ENCODE measurements around the gene CDC73.
A peak's percentile ranks its signal among the peaks of the same experiment; 100 is the strongest.
"Not testable (repeated sequence)": the region's sequence is repeated elsewhere in the genome, so short reads cannot be mapped to it uniquely, and the experiment has no call there.

Gene CDC73

GRCh38 chr1:193179094-193179493, 57.3 kb downstream of the CDC73 start:
- WGBS, 2 experiments (ENCODE audit: insufficient coverage in 2 of 2): 80 to 100% methylated on average over 1 of the region's 4 CpGs
- Histone ChIP-seq H3K4me3 (ENCODE audit: extremely low read depth, insufficient read depth, low read length, poor library complexity, severe bottlenecking) (no peak overlapping the region), H3K36me3 (ENCODE audit: control insufficient read depth, insufficient read depth, low read length) (no peaks in the 10 kb centered on the region), H3K4me1 (ENCODE audit: control insufficient read depth, insufficient read depth, low read length, poor library complexity, severe bottlenecking) (no peaks in the 10 kb centered on the region), H3K27ac (ENCODE audit: low read depth, low read length, severe bottlenecking) (no peak overlapping the region), H3K9me3 (ENCODE audit: control insufficient read depth, low read length) (no peaks in the 10 kb centered on the region)

- Histone ChIP-seq H3K4me3 (ENCODE audit: extremely low read depth, insufficient read depth, low read length, poor library complexity, severe bottlenecking) (no peak overlapping the region), H3K4me1 (ENCODE audit: control insufficient read depth, insufficient read depth, low read length, poor library complexity, severe bottlenecking) (peaks cover 10% of the 10 kb centered on the region), H3K27ac (ENCODE audit: low read depth, low read length, severe bottlenecking) (no peak overlapping the region), H3K9me3 (ENCODE audit: control insufficient read depth, low read length) (no peaks in the 10 kb centered on the region), H3K36me3 (ENCODE audit: control insufficient read depth, insufficient read depth, low read length) (no peaks in the 10 kb centered on the region)
- WGBS, 2 experiments (ENCODE audit: insufficient coverage in 2 of 2): no CpG with 5 or more reads among the region's 1 CpG
Measured at GRCh38 chr1:193181536-193181935, 59.7 kb downstream of the CDC73 start.

- peaks cover 10% of the 10 kb centered on the region for H3K4me1 ChIP-seq (ENCODE audit: control insufficient read depth, insufficient read depth, low read length, poor library complexity, severe bottlenecking)
- no peak overlapping the region for H3K27ac ChIP-seq (ENCODE audit: low read depth, low read length, severe bottlenecking)
- no peaks in the 10 kb centered on the region for H3K9me3 ChIP-seq (ENCODE audit: control insufficient read depth, low read length)
- WGBS, 2 experiments (ENCODE audit: insufficient coverage in 2 of 2): 67 to 81% methylated on average over 1 to 2 of the region's 2 CpGs
- H3K36me3 ChIP-seq (ENCODE audit: control insufficient read depth, insufficient read depth, low read length): no peaks in the 10 kb centered on the region
- no peak overlapping the region for H3K4me3 ChIP-seq (ENCODE audit: extremely low read depth, insufficient read depth, low read length, poor library complexity, severe bottlenecking)
Measured at GRCh38 chr1:193181985-193182384, 60.2 kb downstream of the CDC73 start.

- H3K27ac ChIP-seq (ENCODE audit: low read depth, low read length, severe bottlenecking): no peak overlapping the region
- H3K4me1 ChIP-seq (ENCODE audit: control insufficient read depth, insufficient read depth, low read length, poor library complexity, severe bottlenecking): peaks cover 10% of the 10 kb centered on the region
- WGBS, 2 experiments (ENCODE audit: insufficient coverage in 2 of 2): no CpG with 5 or more reads among the region's 2 CpGs
- H3K36me3 ChIP-seq (ENCODE audit: control insufficient read depth, insufficient read depth, low read length): no peaks in the 10 kb centered on the region
- no peaks in the 10 kb centered on the region for H3K9me3 ChIP-seq (ENCODE audit: control insufficient read depth, low read length)
- H3K4me3 ChIP-seq (ENCODE audit: extremely low read depth, insufficient read depth, low read length, poor library complexity, severe bottlenecking): no peak overlapping the region
Measured at GRCh38 chr1:193183019-193183627, 61.3 kb downstream of the CDC73 start.

GRCh38 chr1:193184776-193185175, 62.9 kb downstream of the CDC73 start:
- Histone ChIP-seq H3K4me1 (ENCODE audit: control insufficient read depth, insufficient read depth, low read length, poor library complexity, severe bottlenecking) (peaks cover 10% of the 10 kb centered on the region), H3K4me3 (ENCODE audit: extremely low read depth, insufficient read depth, low read length, poor library complexity, severe bottlenecking) (no peak overlapping the region), H3K9me3 (ENCODE audit: control insufficient read depth, low read length) (no peaks in the 10 kb centered on the region), H3K36me3 (ENCODE audit: control insufficient read depth, insufficient read depth, low read length) (no peaks in the 10 kb centered on the region), H3K27ac (ENCODE audit: low read depth, low read length, severe bottlenecking) (no peak overlapping the region)
- no CpG with 5 or more reads among the region's 1 CpG for WGBS, 2 experiments (ENCODE audit: insufficient coverage in 2 of 2)

GRCh38 chr1:193185211-193185610, 63.4 kb downstream of the CDC73 start:
- H3K4me3 ChIP-seq (ENCODE audit: extremely low read depth, insufficient read depth, low read length, poor library complexity, severe bottlenecking): no peak overlapping the region
- H3K27ac ChIP-seq (ENCODE audit: low read depth, low read length, severe bottlenecking): no peak overlapping the region
- H3K9me3 ChIP-seq (ENCODE audit: control insufficient read depth, low read length): no peaks in the 10 kb centered on the region
- no CpG with 5 or more reads among the region's 2 CpGs for WGBS, 2 experiments (ENCODE audit: insufficient coverage in 2 of 2)
- H3K36me3 ChIP-seq (ENCODE audit: control insufficient read depth, insufficient read depth, low read length): no peaks in the 10 kb centered on the region
- H3K4me1 ChIP-seq (ENCODE audit: control insufficient read depth, insufficient read depth, low read length, poor library complexity, severe bottlenecking): peaks cover 10% of the 10 kb centered on the region

- Histone ChIP-seq H3K4me3 (ENCODE audit: extremely low read depth, insufficient read depth, low read length, poor library complexity, severe bottlenecking) (no peak within 1 kb of the TSS), H3K9me3 (ENCODE audit: control insufficient read depth, low read length) (no peaks in the 10 kb centered on the region), H3K4me1 (ENCODE audit: control insufficient read depth, insufficient read depth, low read length, poor library complexity, severe bottlenecking) (peaks cover 10% of the 10 kb centered on the region), H3K27ac (ENCODE audit: low read depth, low read length, severe bottlenecking) (peak within 1 kb of the TSS; percentile 65), H3K36me3 (ENCODE audit: control insufficient read depth, insufficient read depth, low read length) (peaks cover 5% of the 10 kb centered on the region)
- 72 to 81% methylated on average over 11 to 12 of the region's 13 CpGs for WGBS, 2 experiments (ENCODE audit: insufficient coverage in 2 of 2)
Measured at GRCh38 chr1:193185901-193186731, 64.3 kb downstream of the CDC73 start, which contains the start of gene B3GALT2. TSS of gene B3GALT2 (minus strand) at chr1:193186613. CDS start at chr1:193181562, 5,051 bp downstream.

GRCh38 chr1:193187114-193187513, 65.3 kb downstream of the CDC73 start:
- Histone ChIP-seq H3K27ac (ENCODE audit: low read depth, low read length, severe bottlenecking) (no peak overlapping the region), H3K36me3 (ENCODE audit: control insufficient read depth, insufficient read depth, low read length) (peaks cover 11% of the 10 kb centered on the region), H3K4me3 (ENCODE audit: extremely low read depth, insufficient read depth, low read length, poor library complexity, severe bottlenecking) (no peak overlapping the region), H3K4me1 (ENCODE audit: control insufficient read depth, insufficient read depth, low read length, poor library complexity, severe bottlenecking) (peaks cover 10% of the 10 kb centered on the region), H3K9me3 (ENCODE audit: control insufficient read depth, low read length) (no peaks in the 10 kb centered on the region)
- WGBS, 2 experiments (ENCODE audit: insufficient coverage in 2 of 2): no CpG with 5 or more reads among the region's 1 CpG

- 91 to 94% methylated on average over 5 to 6 of the region's 7 CpGs for WGBS, 2 experiments (ENCODE audit: insufficient coverage in 2 of 2)
- not testable (repeated sequence) for H3K4me3 ChIP-seq (ENCODE audit: extremely low read depth, insufficient read depth, low read length, poor library complexity, severe bottlenecking); H3K9me3 ChIP-seq (ENCODE audit: control insufficient read depth, low read length); H3K27ac ChIP-seq (ENCODE audit: low read depth, low read length, severe bottlenecking); H3K4me1 ChIP-seq (ENCODE audit: control insufficient read depth, insufficient read depth, low read length, poor library complexity, severe bottlenecking)
- peaks cover 22% of the 10 kb centered on the region for H3K36me3 ChIP-seq (ENCODE audit: control insufficient read depth, insufficient read depth, low read length)
Measured at GRCh38 chr1:193188915-193189314, 67.1 kb downstream of the CDC73 start.

- H3K9me3 ChIP-seq (ENCODE audit: control insufficient read depth, low read length): no peaks in the 10 kb centered on the region
- H3K4me3 ChIP-seq (ENCODE audit: extremely low read depth, insufficient read depth, low read length, poor library complexity, severe bottlenecking): no peak overlapping the region
- H3K36me3 ChIP-seq (ENCODE audit: control insufficient read depth, insufficient read depth, low read length): peaks cover 22% of the 10 kb centered on the region
- H3K27ac ChIP-seq (ENCODE audit: low read depth, low read length, severe bottlenecking): no peak overlapping the region
- 83 to 93% methylated on average over 1 to 3 of the region's 3 CpGs for WGBS, 2 experiments (ENCODE audit: insufficient coverage in 2 of 2)
- peaks cover 10% of the 10 kb centered on the region for H3K4me1 ChIP-seq (ENCODE audit: control insufficient read depth, insufficient read depth, low read length, poor library complexity, severe bottlenecking)
Measured at GRCh38 chr1:193189442-193190095, 67.7 kb downstream of the CDC73 start.

Measured in mesodermal cell (in vitro differentiated cells).